ENCODE data around the gene MORN1.

The MORN1 gene

DNA sequence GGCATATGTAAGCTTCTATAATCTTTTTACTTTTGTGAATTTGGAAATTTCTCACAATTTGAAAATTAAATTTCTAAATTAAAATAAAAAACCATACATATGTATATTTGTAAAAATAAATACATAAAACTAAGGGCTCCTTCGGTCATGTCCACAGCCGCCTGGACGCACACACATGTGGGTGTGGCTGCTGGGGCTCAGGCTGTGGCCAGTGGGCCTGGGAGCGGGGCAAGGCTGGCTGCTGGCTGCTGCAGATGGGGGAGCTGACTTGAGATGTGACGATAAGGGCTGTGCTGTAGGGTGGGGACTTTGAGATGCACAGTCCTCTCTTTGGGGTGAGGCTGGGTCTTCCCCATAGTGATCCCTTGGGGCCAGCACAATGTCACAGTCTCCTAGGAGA lies 5.1 kb upstream of the MORN1 start:
- no peaks in the 10 kb centered on the region for H4K20me1 ChIP-seq (ENCODE audit: low read depth, low read length)
- H3K4me3 ChIP-seq (ENCODE audit: insufficient read depth, low read length, poor library complexity, severe bottlenecking): no peak overlapping the region
- H3K36me3 ChIP-seq (ENCODE audit: low read length): no peaks in the 10 kb centered on the region
- H3K79me2 ChIP-seq (ENCODE audit: insufficient read depth, low read length): peaks cover 25% of the 10 kb centered on the region
- H3K9me2 ChIP-seq (replicated peaks; ENCODE audit: insufficient read depth, low read length): no peaks in the 10 kb centered on the region
- H3F3A ChIP-seq (ENCODE audit: insufficient read depth): no peaks in the 10 kb centered on the region
- no peaks in the 10 kb centered on the region for H3K9me3 ChIP-seq (ENCODE audit: insufficient read depth, low read length)
- H3K27me3 ChIP-seq (ENCODE audit: low read length): no peaks in the 10 kb centered on the region
- no peak overlapping the region for H3K27ac ChIP-seq (ENCODE audit: low read depth, low read length)
- no peak overlapping the region for H2AFZ ChIP-seq (ENCODE audit: low read depth, low read length, severe bottlenecking)
- no peak overlapping the region for H3K4me2 ChIP-seq (ENCODE audit: low read depth, low read length, poor library complexity, severe bottlenecking)
- no peak overlapping the region for H3K9ac ChIP-seq (ENCODE audit: low read length)
- no peak for TF ChIP-seq EZH2phosphoT487 (conservative IDR thresholded peaks at IDR 0.05; ENCODE audit: low read length)
- TF ChIP-seq, protein P1, sequence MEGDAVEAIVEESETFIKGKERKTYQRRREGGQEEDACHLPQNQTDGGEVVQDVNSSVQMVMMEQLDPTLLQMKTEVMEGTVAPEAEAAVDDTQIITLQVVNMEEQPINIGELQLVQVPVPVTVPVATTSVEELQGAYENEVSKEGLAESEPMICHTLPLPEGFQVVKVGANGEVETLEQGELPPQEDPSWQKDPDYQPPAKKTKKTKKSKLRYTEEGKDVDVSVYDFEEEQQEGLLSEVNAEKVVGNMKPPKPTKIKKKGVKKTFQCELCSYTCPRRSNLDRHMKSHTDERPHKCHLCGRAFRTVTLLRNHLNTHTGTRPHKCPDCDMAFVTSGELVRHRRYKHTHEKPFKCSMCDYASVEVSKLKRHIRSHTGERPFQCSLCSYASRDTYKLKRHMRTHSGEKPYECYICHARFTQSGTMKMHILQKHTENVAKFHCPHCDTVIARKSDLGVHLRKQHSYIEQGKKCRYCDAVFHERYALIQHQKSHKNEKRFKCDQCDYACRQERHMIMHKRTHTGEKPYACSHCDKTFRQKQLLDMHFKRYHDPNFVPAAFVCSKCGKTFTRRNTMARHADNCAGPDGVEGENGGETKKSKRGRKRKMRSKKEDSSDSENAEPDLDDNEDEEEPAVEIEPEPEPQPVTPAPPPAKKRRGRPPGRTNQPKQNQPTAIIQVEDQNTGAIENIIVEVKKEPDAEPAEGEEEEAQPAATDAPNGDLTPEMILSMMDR (IDR thresholded peaks at IDR 0.05; ENCODE audit: insufficient read depth, low read length, poor library complexity, severe bottlenecking): no peak

DNA sequence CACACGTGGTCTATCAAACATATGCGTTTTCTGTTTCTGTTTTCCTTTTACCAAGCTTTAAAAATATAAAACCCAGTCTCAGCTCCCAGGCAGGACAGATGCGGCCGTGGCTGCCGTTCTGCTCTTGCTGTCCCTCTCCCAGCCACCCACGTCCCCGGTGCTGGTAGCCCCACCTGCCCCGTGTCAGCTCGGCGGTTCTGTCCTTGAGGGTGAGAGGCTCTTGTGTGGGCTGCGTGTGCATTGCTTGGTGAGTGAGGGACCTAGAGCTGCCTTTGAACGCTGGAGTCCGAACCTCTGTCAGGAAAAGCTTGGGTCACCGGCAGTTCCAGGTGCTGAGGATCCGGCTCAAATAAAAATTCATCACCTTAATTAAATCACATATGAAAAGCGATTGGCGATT lies 4.7 kb upstream of the MORN1 start:
- H3K36me3 ChIP-seq (ENCODE audit: low read length): no peaks in the 10 kb centered on the region

DNA sequence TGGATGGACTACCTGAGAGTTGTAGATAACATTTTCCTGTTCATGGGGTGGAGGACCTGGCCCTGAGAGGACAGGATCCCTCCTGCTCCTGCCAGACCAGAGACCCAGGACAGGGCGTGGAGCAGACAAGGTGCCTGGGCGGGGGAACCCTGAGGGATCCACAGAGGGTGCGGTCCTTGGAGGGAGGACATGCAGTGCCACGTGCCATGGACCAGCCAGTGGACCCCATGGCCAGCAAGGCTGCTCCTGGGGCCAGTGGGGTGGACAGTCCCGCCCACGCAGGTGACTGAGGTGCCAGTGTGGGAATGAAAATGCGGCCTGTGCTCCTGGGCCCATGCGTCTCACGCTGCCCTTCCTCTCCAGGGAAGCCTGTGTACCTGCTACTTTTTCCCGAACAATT lies 3.9 kb upstream of the MORN1 start:
- H3K9me3 ChIP-seq (ENCODE audit: insufficient read depth, low read length): no peaks in the 10 kb centered on the region
- no peaks in the 10 kb centered on the region for H3K36me3 ChIP-seq (ENCODE audit: low read length)
- no peak overlapping the region for H3K27ac ChIP-seq (ENCODE audit: low read depth, low read length)
- no peaks in the 10 kb centered on the region for H3F3A ChIP-seq (ENCODE audit: insufficient read depth)
- peaks cover 30% of the 10 kb centered on the region for H3K79me2 ChIP-seq (ENCODE audit: insufficient read depth, low read length)
- TF ChIP-seq, protein P1 (IDR thresholded peaks at IDR 0.05; ENCODE audit: insufficient read depth, low read length, poor library complexity, severe bottlenecking): no peak
- TF ChIP-seq EZH2phosphoT487 (conservative IDR thresholded peaks at IDR 0.05; ENCODE audit: low read length): no peak
- H3K27me3 ChIP-seq (ENCODE audit: low read length): no peaks in the 10 kb centered on the region
- no peak overlapping the region for H3K9ac ChIP-seq (ENCODE audit: low read length)
- no peak overlapping the region for H3K4me2 ChIP-seq (ENCODE audit: low read depth, low read length, poor library complexity, severe bottlenecking)
- no peak overlapping the region for H3K4me3 ChIP-seq (ENCODE audit: insufficient read depth, low read length, poor library complexity, severe bottlenecking)
- H2AFZ ChIP-seq (ENCODE audit: low read depth, low read length, severe bottlenecking): no peak overlapping the region
- H4K20me1 ChIP-seq (ENCODE audit: low read depth, low read length): no peaks in the 10 kb centered on the region
- no peaks in the 10 kb centered on the region for H3K9me2 ChIP-seq (replicated peaks; ENCODE audit: insufficient read depth, low read length)

More for the DNA sequence above, 4.7 kb upstream of the MORN1 start:
- H3K4me2 ChIP-seq (ENCODE audit: low read depth, low read length, poor library complexity, severe bottlenecking): no peak overlapping the region
- H2AFZ ChIP-seq (ENCODE audit: low read depth, low read length, severe bottlenecking): no peak overlapping the region
- H3K27ac ChIP-seq (ENCODE audit: low read depth, low read length): no peak overlapping the region
- H3K4me3 ChIP-seq (ENCODE audit: insufficient read depth, low read length, poor library complexity, severe bottlenecking): no peak overlapping the region
- no peaks in the 10 kb centered on the region for H3K9me3 ChIP-seq (ENCODE audit: insufficient read depth, low read length)
- no peaks in the 10 kb centered on the region for H3F3A ChIP-seq (ENCODE audit: insufficient read depth)
- no peaks in the 10 kb centered on the region for H3K9me2 ChIP-seq (replicated peaks; ENCODE audit: insufficient read depth, low read length)
- TF ChIP-seq, protein P1 (IDR thresholded peaks at IDR 0.05; ENCODE audit: insufficient read depth, low read length, poor library complexity, severe bottlenecking): no peak
- no peak for TF ChIP-seq EZH2phosphoT487 (conservative IDR thresholded peaks at IDR 0.05; ENCODE audit: low read length)
- peaks cover 25% of the 10 kb centered on the region for H3K79me2 ChIP-seq (ENCODE audit: insufficient read depth, low read length)
- no peak overlapping the region for H3K9ac ChIP-seq (ENCODE audit: low read length)
- H4K20me1 ChIP-seq (ENCODE audit: low read depth, low read length): no peaks in the 10 kb centered on the region
- H3K27me3 ChIP-seq (ENCODE audit: low read length): no peaks in the 10 kb centered on the region
